ENCODE measurements around the gene AGBL4.
A peak's percentile ranks its signal among the peaks of the same experiment; 100 is the strongest.

The AGBL4 gene

DNA sequence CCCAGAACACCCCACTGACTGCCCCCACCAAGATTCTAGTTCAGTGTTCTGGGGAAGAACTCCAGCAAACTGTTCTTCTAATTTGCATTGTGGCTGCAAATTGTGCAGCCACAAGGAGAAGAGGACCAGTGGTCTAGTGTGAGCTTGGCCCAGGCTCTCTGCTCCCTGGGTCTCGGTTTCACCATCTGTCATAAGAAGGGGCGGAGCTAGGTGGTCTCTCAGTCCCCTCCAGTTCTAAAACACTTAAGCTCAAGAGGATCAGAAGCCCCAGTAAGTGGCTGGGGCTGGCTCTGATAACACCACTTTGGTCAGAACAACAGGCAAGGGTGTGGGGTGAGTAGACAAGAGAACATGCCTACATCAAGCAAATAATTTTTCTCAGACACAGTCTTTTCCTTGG is 1346.9 kb downstream of the AGBL4 start:
- no peak for DNase-seq

DNA sequence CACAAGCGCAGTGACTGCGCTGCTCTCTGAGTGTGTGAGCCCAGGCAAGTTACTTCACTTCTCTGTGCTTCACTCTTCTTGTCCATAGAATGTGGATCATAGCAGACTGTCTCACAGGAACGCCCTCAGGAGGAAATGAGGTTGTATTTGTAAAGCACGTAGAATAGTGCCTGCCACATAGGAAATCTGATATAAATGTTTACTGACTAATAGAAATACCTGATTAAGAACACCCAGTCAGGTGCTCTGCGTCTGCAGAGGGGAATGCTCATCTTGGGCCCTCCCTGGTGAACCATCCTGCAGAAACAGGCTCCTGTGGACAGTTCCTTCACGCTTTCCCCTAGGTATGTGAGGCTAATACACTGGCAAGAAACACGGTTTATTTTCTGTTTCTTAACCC is 1347.4 kb downstream of the AGBL4 start:
- DNase-seq = no peak

DNA sequence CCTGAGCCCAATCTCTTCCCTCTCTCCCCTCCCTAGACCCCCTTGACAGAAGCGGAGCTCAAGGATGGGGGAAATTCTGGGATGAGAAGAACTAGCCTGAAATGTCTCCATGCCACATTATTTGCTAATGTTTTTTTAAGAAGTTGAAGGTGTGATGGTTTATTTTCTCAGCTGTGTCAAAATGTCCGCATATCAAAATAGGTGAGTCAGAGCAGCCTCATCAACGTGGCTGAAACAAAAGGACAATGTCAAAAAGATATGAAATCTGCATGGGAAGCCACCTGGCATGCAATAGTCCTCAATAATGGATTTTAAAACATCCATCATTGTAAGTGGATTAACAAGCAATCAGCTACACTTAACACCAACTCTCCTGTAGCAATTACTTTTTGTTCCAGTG is 1348.5 kb downstream of the AGBL4 start:
- peak in 1 of 2 experiments; percentile 16 for DNase-seq

DNA sequence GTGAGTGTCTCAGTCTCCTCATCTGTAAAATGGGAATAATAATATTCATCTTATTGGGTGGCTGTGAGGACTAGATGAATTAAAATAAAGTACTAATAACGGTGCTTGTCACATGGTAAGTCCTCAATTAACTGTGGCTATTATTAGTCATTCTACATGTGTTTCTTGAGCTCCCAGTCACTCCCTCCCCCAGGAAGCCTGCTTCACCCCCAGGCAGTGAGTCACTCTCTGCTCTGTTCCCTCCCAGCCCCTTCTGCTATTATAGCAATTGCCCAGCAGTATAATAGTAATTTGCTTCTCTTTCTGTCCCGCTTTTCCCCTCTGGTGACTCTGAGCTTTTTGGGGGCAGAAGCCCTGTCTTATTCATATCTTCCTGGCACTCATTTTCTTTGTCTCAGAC is 1349.1 kb downstream of the AGBL4 start:
- no peak for DNase-seq

DNA sequence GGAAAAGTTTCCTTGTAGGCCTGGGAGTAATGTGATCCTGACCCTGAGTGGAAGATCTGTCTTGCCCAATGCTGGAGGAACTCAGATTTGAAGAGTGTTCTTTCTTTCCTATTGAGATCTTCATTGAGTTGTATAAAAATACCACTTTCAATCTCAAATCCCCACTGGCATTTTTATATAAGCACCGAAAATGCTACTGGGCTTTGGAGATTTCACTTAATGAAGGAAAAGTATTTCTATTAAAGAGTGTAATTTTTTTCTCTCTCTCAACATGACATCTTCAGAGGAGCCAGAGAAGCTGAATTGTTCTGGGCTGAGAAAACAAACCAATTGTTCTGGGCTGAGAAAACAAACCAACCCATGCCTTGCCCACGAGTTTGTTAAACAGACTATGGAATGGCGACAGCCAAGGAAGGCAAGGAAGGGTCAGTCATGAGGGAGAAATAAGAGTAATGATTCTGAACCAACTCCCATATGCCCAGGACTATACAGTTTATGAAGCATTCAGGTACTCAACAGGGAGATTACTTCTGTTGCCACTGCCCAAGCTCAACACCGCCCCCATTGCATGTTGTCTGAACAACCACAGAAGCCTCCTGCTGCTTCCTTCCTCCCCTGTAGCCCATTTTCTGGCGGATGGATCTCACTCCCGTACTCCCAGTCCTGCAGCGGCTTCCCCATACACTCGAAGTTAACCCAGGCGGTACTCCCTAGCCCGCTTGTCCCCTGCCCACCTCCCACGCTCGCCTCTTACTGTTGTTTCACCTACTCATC is 1350.2 kb downstream of the AGBL4 start:
- DNase-seq = no peak

DNA sequence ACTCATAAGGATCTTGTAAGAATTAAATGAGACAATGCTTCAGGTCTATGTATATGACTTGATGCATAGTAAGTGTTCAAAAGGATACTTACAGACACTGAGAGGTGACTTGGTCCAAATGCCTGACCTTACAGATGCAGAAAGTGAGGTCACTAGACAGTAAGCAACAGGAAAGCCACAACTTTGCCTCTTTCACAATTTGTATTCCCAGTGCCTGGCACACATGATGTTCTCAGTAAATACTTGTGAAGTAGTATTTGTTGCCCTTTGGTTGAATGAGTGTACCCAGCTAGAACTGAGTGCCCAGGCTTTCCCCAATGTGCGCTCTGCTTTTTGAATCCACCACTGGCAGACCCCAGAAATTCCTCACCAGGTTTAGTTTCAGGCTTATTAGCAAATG is 1352.2 kb downstream of the AGBL4 start:
- DNase-seq = no peak

DNA sequence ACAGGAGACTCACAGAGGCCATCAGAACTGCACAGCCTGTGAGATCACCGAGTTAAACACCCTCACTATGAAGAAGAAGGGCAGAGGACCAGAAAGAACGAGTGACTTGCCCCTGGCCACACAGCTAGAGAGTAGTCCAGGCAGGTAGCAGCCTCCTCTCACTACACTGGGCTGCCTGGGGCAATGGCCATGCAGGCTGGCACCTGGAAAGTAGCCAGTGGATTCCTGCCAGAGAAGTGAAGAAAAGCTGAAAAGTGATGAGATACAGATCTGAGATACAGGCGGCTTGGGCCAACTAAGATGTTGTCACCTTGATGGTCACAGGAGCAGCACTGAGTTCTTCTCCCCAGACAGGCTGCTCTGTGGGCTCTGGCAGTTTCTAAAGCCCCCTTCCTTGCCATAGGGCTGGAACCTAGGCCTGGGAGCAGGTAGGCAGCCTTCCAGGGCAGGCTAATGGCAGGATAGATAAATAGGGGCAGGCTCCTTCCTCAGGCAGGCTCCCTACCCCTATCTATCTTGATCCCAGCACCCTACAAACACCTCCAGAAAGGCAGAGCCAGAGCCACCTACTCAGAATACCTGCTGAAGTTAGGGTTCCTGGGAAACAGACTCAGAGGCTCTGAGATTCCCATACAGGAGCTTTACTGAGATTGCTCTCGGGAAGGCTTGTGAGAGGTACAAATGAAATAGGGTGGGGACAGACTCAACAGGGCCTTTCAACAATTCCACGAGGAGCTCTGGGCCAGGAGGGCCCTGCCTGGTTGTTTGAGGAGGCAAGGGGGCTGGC is 1353.3 kb downstream of the AGBL4 start:
- no peak for DNase-seq

DNA sequence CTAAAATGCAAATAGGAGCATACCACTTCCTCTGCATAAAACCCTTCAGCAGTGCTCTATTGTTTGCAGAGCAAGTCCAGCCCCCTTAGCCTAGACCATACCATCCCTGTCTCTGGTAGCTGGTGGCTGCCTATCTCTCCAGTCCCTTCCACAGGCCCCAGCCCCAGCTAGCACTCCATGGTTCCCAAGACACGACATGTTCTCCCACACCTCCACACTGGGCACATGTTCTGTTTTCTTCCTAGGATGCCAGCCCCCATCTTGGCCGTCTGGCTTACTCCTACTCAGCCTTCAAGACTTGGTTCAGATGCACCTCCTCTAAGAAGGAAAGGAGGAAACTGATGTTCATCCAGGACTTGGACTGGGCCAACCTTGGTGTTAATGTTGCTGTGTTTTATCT is 1355.4 kb downstream of the AGBL4 start:
- no peak for DNase-seq

DNA sequence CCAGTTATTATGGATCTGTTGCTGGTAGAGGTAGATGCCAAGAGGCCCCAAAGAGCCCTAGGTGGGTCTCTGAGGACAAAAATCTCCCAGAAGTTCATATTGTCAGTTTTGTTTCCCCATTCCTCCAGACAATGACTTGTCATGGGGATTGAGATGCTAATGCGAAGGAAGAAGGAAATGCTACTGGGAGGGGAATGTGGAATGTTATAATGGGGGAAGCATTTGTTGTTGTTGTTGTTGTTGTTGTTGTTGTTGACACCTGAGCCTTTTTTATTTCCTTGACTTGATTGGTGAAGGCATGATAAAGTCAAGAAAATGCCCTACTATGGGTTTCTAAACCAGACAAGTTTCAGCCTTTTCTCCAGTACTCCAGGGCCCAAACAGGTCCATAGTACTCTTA is 1356.0 kb downstream of the AGBL4 start:
- no peak for DNase-seq

DNA sequence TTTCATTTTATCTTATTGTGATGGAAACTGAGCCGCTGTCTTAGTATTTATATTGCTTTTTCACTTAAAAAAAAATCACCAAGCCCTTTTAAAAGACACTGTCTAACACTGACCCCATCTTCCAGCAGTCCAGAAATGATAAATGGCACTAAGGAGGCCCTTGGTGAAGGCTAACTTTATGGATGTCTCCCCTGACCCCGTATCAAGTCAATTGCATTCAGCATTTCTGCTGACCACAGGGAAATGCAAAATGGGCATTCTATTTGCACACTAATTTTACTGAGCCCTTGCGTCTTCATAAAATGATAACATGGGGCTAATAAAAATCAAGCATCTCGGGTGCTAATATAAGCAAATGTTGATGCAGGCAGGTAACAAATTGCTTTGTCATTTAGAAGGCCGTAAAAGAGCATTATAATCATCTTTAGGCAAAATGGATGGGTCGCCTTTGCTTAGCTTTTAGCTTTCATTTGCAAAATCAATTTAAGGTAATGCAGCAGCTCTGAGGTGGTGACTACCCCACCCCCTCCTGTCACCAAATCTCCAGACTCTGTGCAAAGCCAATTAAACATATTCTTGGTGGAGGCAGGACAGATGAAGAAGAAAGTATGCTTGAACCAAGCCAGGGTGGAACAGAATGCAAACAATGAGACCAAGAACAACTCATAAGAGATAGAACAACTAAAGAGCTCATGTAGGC is 1357.9 kb downstream of the AGBL4 start:
- DNase-seq = no peak

DNA sequence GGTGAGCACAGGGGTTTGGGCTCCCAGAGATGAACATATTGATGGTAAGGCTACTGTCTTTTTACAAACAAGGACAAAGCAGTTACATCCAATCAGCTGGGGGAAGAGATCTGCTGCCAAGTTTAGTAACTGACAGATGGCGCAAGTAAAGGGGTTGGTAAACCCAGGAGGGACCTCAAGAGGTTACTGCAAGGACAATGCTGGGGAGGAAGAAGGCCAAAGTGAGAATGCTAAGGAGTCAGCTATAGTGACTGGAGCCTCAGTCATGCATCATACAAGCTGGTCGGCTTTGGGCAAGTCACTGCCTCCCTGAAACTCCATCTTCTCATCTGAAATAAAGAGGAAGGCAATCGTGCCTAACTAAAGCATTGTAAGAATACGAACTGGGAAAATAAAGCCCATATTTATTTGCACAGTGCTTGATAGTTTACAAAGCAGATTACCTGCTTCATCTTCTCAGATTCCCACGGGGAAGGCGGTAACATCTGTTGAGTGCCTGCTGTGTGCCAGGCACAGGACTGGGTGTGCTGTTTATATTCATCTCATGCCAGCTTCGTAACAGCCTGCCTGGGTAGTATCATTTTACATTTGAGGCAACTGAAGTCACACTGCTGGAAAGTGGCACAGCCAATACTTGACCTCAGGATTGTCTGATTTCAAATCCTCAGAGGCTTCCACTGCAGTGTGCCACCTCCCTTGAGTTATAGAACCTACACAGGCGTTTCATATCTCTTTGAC is 1361.9 kb downstream of the AGBL4 start:
- peak; percentile 22 to 73 for DNase-seq

DNA sequence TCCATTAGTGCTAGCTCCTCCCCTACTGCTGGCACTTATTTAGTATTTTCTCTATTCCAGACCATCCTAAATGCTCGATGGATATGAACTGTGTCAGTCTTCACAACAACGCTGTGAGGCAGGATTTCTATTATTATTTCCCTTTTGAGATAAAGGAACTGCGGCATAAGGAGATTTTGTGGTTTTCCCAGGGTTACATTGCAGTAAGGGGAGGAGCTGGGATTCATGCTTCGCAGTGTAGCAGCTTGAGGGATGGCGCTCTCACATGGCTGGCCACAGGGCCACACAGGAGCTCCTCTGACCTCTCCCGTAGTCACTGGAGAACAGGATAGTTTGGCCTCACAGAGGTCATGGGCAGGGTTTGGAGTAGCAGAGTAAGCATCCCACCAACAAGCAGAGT is 1364.0 kb downstream of the AGBL4 start:
- no peak for DNase-seq

DNA sequence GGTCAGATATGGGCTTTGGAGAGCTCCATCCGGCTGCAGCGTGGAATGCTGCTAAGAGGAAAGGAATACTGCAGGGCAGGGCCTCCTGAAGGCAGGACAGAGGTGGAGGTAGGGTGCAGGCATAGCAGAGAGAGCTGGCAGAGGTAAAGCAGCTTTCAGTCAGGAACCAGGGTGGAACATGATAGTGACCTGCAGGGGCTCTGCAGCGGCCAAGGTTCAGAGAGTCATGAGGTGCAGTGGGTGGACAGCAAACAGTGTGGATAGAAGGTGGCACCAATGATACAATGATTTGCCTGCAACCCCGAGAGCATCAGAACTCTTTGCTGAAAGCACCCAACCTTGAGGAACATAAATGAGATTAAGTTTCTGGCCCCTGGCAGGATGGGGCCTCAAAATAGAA is 1366.3 kb downstream of the AGBL4 start:
- DNase-seq = no peak

DNA sequence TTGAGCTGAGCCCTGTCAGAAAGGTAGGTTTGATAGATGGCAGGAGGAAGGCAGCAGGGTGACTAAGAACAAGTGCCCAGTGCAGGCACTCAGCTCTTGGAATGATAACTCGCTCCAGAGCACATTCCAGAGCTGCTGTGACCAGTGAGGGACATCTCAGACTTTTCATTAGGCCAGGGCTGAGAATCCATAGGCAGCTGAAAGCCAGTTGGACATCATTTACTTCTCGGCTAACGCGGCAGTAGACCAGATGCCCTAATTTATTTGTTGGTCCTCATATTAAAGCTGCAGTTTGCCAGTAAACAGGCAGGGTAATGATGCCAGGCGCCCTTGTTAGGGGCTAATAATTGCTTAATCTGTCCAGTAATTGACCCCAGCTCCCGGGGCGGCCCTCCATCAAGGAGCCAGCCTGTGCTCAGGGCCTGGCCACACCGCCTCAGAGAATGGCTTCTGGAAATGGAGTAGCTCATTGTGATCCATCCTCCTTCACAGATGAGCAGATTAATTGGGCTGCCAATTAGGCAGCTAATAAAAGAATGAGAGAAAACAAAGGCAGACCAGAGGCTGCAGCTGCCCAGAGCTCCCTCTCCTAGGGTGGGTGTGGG is 1369.0 kb downstream of the AGBL4 start:
- DNase-seq = no peak

DNA sequence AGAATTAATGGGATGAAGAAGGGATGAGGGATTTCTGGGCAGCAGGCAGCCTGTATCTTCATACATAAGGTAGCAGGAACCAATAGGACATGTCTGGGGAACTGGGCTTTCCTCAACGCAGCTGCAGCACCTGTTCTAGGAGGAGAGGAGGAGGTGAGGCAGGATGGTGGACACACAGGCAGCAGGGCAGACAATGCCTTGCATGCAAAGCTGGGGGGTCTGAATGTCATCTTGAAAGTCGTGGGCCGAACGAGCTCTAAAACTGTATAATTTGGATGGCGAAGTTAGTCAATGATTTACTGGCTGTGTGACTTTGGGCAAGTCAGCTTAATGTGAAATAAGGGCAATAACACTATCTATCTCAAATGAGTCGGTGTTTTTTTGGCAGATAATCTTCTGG is 1371.4 kb downstream of the AGBL4 start:
- DNase-seq = no peak

DNA sequence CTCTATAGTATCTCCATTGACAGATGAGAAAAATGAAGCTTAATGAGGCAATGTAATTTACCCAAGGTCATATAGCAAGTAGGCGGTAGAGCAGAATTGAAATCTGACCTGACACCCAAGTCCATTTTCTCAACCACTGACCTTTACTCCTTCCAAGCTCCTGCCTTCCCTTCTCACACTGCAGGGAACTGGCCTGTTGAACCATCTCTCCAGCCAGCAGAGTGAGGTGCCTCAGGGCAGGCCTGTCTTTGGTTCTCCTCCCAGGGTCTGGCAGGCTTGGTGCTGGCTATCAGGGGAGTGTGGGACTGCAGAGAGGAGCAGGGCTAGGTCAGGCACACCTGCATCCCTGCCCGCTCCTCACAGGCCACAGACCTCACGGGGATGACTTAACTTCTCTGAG is 1373.9 kb downstream of the AGBL4 start:
- DNase-seq = no peak

DNA sequence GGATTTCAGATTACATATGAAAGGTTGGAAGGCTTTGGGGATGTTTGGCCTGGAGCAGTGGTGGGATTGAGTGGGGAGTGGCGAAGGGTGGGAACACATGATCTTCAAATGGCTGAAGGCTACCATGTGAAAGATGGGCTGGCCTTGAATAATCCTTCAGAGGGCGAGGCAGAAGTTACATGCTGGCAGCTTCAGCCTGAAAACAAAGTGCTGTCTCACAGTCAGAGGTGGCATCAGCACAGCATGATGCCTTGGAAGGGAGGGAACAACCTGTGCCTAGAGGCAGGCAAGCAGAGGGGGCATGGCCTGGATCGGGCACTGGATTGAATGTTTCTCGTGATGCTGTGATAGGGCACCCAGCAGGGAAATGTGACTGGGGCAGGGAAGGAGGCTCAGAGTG is 1377.9 kb downstream of the AGBL4 start:
- peak; percentile 17 to 58 for DNase-seq

DNA sequence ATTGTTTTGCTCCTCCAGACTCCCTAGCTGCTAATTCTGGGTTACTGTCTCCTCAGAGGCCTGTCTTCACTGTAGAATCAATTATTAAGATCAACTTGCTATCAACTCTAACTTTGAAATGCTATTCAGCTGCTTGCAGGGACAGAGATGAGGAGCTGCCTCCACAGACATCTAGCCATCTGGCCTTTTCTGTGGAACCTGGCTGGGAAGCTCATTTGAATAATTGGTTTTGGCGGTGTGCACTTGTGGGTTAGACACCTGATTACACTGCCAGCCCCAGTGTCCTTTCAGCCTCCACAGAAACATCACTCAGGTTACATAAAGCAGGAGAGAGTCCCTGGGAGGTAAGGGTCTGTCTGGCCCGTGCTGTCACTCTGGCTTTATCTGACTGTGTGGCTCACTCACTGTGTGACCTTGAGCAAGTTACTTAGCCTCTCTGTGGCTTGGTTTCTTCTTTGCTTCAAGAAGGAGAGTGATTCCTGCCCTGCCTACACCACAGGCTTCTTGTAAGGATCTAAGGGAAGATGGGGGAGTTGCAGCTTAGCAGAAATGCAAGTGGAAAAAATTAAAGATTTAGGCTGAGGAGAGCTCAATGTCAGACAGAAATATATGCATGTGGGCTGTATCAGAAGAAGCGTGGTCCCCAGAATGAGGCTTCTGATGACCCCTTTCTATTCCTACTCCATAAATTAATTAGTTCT is 1378.7 kb downstream of the AGBL4 start:
- DNase-seq = peak; percentile 70 to 91

DNA sequence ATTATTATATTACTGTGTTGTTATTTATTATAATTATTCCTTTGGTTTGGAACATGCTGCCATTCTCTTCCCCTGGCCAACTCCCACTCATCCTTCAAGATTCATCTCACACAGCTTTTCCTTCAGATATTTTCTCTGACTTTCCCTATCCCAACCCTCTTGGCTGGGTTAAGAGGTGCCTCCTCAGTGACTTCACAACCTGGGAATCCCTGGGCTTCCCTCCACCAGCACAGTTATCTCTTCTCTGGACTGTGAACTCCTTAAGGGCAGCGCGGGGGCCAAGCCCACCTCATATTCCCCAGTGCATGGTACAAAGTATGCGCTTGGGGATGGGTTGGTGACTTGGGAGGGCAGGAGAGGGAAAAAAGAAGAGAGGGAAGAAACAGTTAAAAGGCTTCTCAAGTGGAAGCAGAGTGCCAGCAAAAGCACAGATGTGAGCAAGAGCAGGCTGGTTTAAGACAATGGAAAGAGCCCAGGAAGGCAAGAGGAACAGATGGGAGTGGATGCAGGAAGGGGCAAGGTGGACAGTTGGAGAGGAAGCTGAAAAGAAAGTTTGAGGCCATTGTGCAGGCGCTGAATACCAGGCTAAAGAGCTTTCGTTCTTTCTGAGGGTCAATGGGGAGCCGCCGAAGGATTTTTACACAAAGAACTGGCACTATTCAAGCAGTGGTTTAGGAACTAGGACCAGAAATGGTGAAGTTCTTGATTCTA is 1379.4 kb downstream of the AGBL4 start:
- no peak for DNase-seq

DNA sequence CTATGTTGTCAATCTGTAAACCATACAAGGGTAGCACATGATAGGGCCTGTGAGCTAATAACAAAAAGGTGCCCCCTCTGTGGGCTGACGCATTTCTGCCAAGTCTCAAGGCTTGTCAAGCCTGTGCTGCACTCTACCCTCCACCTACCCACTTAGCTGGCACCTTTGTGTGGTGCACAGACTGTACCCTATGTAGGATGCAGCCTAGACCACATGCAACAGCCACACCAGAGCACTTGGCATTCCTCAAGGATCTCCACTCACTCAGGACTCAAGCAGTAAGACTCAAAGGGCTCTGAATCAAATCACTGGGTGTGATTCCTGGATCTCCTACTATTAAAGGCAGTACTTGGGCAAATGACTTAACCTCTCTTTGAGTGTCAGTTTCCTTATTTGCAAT is 1380.6 kb downstream of the AGBL4 start:
- no peak for DNase-seq

DNA sequence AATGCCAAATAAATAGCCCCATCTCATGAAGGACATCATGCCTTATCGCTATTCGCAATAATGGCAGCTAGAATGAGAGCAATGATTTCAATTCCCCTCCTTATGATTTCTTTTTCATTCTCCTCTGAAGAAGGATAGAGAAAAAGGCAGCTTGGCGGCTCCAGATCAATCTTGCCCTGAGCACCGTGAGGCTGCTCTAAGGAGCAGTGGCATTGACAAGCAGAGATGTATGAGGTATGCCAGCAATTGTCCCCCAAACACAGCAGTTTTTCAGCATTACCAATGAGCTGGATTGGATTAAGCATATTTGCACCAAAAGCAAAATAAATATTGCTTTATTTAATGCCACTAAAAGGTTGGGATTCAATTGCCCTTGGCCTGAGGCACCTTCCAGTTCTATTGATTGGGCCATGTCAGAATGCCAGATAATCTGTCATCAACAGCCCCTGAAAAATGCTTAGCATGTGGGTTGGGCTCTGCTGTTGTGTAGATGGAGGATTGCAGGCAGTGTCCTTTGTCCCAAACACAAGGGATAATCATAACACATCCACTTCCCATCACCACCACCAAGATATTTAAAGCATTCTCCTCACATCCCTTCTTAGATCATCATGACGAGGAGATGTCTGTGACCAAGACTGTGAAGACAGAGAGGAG is 1382.8 kb downstream of the AGBL4 start:
- DNase-seq = no peak
